GM10266 (cell line): ENCODE measurements around the gene PAN2.

Experiments
- DNase-seq: peaks from one replicate; pipeline ENCODE4 v3.0.0; 2012; ENCODE audit errors: extremely low spot score
- CTCF ChIP-seq: IDR thresholded peaks from 2 replicates; pipeline ENCODE4 v1.5.1; 2012; ENCODE audit warnings: mild to moderate bottlenecking, low read depth; ENCODE audit not compliant: control insufficient read depth, insufficient read depth; ENCODE audit errors: missing control alignments

Gene PAN2

GRCh38 chr12:56317675-56318074 is 16.1 kb downstream of the PAN2 start:
- no peak for DNase-seq
- peak; percentile 23 for TF ChIP-seq CTCF

GRCh38 chr12:56315622-56316473 is 18.0 kb downstream of the PAN2 start, which contains the start of gene CNPY2:
Gene CNPY2 (minus strand): TSS chr12:56315988. CDS start chr12:56315217, 771 bp downstream.
- TF ChIP-seq CTCF: peak; percentile 25
- DNase-seq: peak; percentile 91

- no peak for DNase-seq
- no peak for TF ChIP-seq CTCF
Observed at GRCh38 chr12:56315249-56315621, 18.6 kb downstream of the PAN2 start.

GRCh38 chr12:56311003-56311402 is 22.8 kb downstream of the PAN2 start:
- TF ChIP-seq CTCF: no peak
- DNase-seq: no peak

- TF ChIP-seq CTCF: no peak
- DNase-seq: no peak
Observed at GRCh38 chr12:56308714-56309113, 25.1 kb downstream of the PAN2 start.

GRCh38 chr12:56307221-56307965 is 26.4 kb downstream of the PAN2 start:
- no peak for DNase-seq
- TF ChIP-seq CTCF: no peak
